K562 (cell line): ENCODE data around the gene DTD1. TPM values are rescaled to one million over a fixed set of nuclear protein-coding genes. Genes with fewer than 3 reads are reported as not detected.

Experiments used
- ATAC-seq: fragments of 200-7000 bp; cut with Tn5 transposase; 3 replicates; pipeline ENCODE4 v1.9.1; 2020; ENCODE audit warnings: moderate library complexity
- BruUV-seq: library from RNA; stranded (reverse); fragments of 400-500 nt; replicated peaks from 2 replicates; lab custom pipeline; 2021; lab: Mats Ljungman, UMichigan
- CTCF ChIA-PET: fragments of 300-600 bp; formaldehyde crosslinking; extraction: SDS; loops from one replicate; lab custom pipeline; 2021; ENCODE audit warnings: low intra/inter-chr PET ratio; lab: Yijun Ruan, JAX
- POLR2A ChIA-PET: fragments of 300-600, 350-650 bp; sonication (Branson Sonifier 250); formaldehyde crosslinking; extraction: SDS; loops from one replicate; lab custom pipeline; 2021; ENCODE audit warnings: antibody characterized with exemption, inconsistent platforms; lab: Yijun Ruan, JAX
- DNase-seq, 4 experiments: peaks; one replicate each; pipeline versions ENCODE4 v3.0.0 to v3.0.0-alpha.2; 2011 to 2018; ENCODE audit warnings: low spot score in 3 of 4, mixed read lengths in 3 of 4; ENCODE audit errors: extremely low read depth in 1 of 4
- FAIRE-seq: peaks from 2 replicates; lab custom pipeline; 2011; peaks lifted over from hg19 to GRCh38; lab: Jason Lieb, UNC
- H2AFZ ChIP-seq: 2 replicates; pipeline ENCODE4 v1.6.0; 2011; ENCODE audit warnings: low read depth, low read length, control low read depth, inconsistent platforms
- H3K27ac ChIP-seq: fragments of 200-600 bp; 3 replicates; pipeline ENCODE4 v1.8.0; 2011; ENCODE audit warnings: low read depth, mild to moderate bottlenecking, control low read depth, inconsistent platforms, low read length, moderate library complexity, mixed read lengths; ENCODE audit errors: extremely low read depth
- H3K27me3 ChIP-seq, 2 experiments: fragments of 300-600 bp in 1 of 2; 2 replicates in 1 of 2; 3 replicates in 1 of 2; pipeline versions ENCODE4 v1.6.0 to v1.8.0; 2011; ENCODE audit warnings: inconsistent platforms in 2 of 2, low read length in 2 of 2, mild to moderate bottlenecking in 1 of 2, mixed read lengths in 1 of 2, moderate library complexity in 1 of 2; ENCODE audit not compliant: control insufficient read depth in 2 of 2, insufficient read depth in 2 of 2
- H3K36me3 ChIP-seq: fragments of 300-600 bp; 3 replicates; pipeline ENCODE4 v1.8.0; 2011; ENCODE audit warnings: mild to moderate bottlenecking, low read length, inconsistent platforms; ENCODE audit not compliant: control insufficient read depth, insufficient read depth
- H3K4me1 ChIP-seq, 2 experiments: fragments of 200-600 bp in 1 of 2; replicated peaks in 1 of 2; 2 replicates in 1 of 2; 3 replicates in 1 of 2; pipeline versions ENCODE4 v1.5.1 to v1.8.0; 2011; ENCODE audit warnings: inconsistent platforms in 2 of 2, low read length in 2 of 2, mild to moderate bottlenecking in 1 of 2, mixed read lengths in 1 of 2, moderate library complexity in 1 of 2; ENCODE audit not compliant: control insufficient read depth in 2 of 2, insufficient read depth in 2 of 2
- H3K4me2 ChIP-seq: 2 replicates; pipeline ENCODE4 v1.6.1; 2011; ENCODE audit warnings: low read length, control low read depth, inconsistent platforms, mixed read lengths; ENCODE audit not compliant: insufficient read depth
- H3K4me3 ChIP-seq: fragments of 200-600 bp; sonication (generic), shearing (Covaris generic); 2 replicates; pipeline ENCODE4 v1.5.1; 2016; ENCODE audit warnings: control low read depth, inconsistent platforms
- H3K79me2 ChIP-seq: fragments of 200-600 bp; 3 replicates; pipeline ENCODE4 v1.8.0; 2011; ENCODE audit warnings: low read length, inconsistent platforms; ENCODE audit not compliant: control insufficient read depth, insufficient read depth
- H3K9ac ChIP-seq, 2 experiments: 2 replicates each; pipeline versions ENCODE4 v1.6.0 to v1.6.1; 2011; ENCODE audit warnings: low read depth in 2 of 2, low read length in 2 of 2, control low read depth in 1 of 2, inconsistent platforms in 1 of 2, mild to moderate bottlenecking in 1 of 2, mixed read lengths in 1 of 2; ENCODE audit not compliant: insufficient read depth in 1 of 2
- H3K9me1 ChIP-seq: one replicate; pipeline ENCODE4 v1.6.0; 2011; ENCODE audit warnings: inconsistent platforms, mild to moderate bottlenecking, low read length, moderate library complexity; ENCODE audit not compliant: control insufficient read depth, insufficient read depth
- H3K9me3 ChIP-seq: replicated peaks from 2 replicates; pipeline ENCODE4 v1.5.1; 2011; ENCODE audit warnings: low read depth, low read length, inconsistent platforms; ENCODE audit not compliant: control insufficient read depth, insufficient read depth
- H4K20me1 ChIP-seq: replicated peaks from 2 replicates; pipeline ENCODE4 v1.6.1; 2011; ENCODE audit warnings: low read length, inconsistent platforms, mixed read lengths; ENCODE audit not compliant: control insufficient read depth, insufficient read depth
- BRD4 ChIP-seq: fragments of 200-600 bp; sonication (generic); IDR thresholded peaks from 2 replicates; pipeline ENCODE4 v1.6.1; 2017; ENCODE audit warnings: inconsistent platforms
- CBFA2T2 ChIP-seq: fragments of 450-650 bp; conservative IDR thresholded peaks from 2 replicates; pipeline ENCODE4 v1.6.1; 2017; ENCODE audit warnings: mild to moderate bottlenecking
- GTF2A2 ChIP-seq: IDR thresholded peaks from 2 replicates; pipeline ENCODE4 v1.6.1; 2016; ENCODE audit warnings: mild to moderate bottlenecking, missing genetic modification characterization, missing compliant biosample characterization
- GTF2E2 ChIP-seq: fragments of 200-800 bp; sonication (Bioruptor generic); IDR thresholded peaks from 2 replicates; pipeline ENCODE4 v1.6.1; 2016; ENCODE audit warnings: missing genetic modification characterization, missing compliant biosample characterization
- NFE2L1 ChIP-seq: fragments of 450-650 bp; IDR thresholded peaks from 2 replicates; pipeline ENCODE4 v1.6.1; 2016; ENCODE audit warnings: missing genetic modification characterization, low read depth, mild to moderate bottlenecking, missing compliant biosample characterization, moderate library complexity, borderline replicate concordance
- PATZ1 ChIP-seq: fragments of 250-450 bp; sonication (Bioruptor Pico); IDR thresholded peaks from 2 replicates; pipeline ENCODE4 v1.5.0; 2020; ENCODE audit warnings: mild to moderate bottlenecking, borderline replicate concordance
- POLR2G ChIP-seq: fragments of 200-400 bp; formaldehyde crosslinking; IDR thresholded peaks from 2 replicates; pipeline ENCODE4 v1.6.1; 2017; ENCODE audit warnings: low read depth, mild to moderate bottlenecking, antibody characterized with exemption, low read length, moderate library complexity
- RREB1 ChIP-seq: fragments of 250-450 bp; sonication (Bioruptor Pico); IDR thresholded peaks from 2 replicates; pipeline ENCODE4 v1.4.0; 2020
- ZKSCAN1 ChIP-seq: fragments of 150-350 bp; IDR thresholded peaks from 2 replicates; pipeline ENCODE4 v1.6.1; 2016; ENCODE audit warnings: low read depth, low read length
- WGBS: fragments of 100-300 bp; shearing (Covaris generic); methylation state at CpG from one replicate; pipeline ENCODE4 v1.1.6; 2016; ENCODE audit warnings: low coverage, mixed read lengths; ENCODE audit not compliant: insufficient coverage; ENCODE audit errors: missing lambda C conversion rate; 5-methylcytosine and 5-hydroxymethylcytosine counted together
- in situ Hi-C: fragments of 300-500 bp; cut with MboI; formaldehyde crosslinking; loops from 4 replicates; pipeline ENCODE4 v1.15.0; 2018; ENCODE audit warnings: inconsistent platforms, mixed read lengths
- intact Hi-C: fragments of 100-400 bp; cut with micrococcal nuclease; formaldehyde crosslinking; loops from 2 replicates; pipeline ENCODE4 v1.14.2; 2022
- polyA plus RNA-seq, 8 experiments: library from polyadenylated mRNA; depleted of rRNA in 4 of 8; stranded (reverse) in 5 of 8; unstranded in 3 of 8; fragments of >200 nt; fragmentation: Nextera tagmentation in 2 of 8; fragmentation: Illumina TruSeq in 1 of 8; extraction: Ambion mirVana in 2 of 8; extraction: Trizol in 1 of 8; gene quantifications; 2 replicates each; pipeline versions ENCODE4 v1.2.1 to v1.2.3, GENCODE V29; 2011 to 2014; ENCODE audit warnings: inconsistent platforms in 1 of 8, missing spikeins in 1 of 8
- total RNA-seq, 7 experiments: library from RNA; depleted of rRNA in 6 of 7; stranded (reverse); fragments of >200 nt in 6 of 7; fragmentation: Illumina TruSeq in 2 of 7; extraction: Trizol in 2 of 7; gene quantifications; 2 replicates each; pipeline versions ENCODE4 v1.2.1 to v1.2.3, GENCODE V29; 2011 to 2021; ENCODE audit warnings: low replicate concordance in 1 of 7
- TF ChIP-seq, protein P1 (sequence below): fragments of 250-450 bp; sonication (Bioruptor Pico); IDR thresholded peaks from 2 replicates; pipeline ENCODE4 v1.4.0; 2020; ENCODE audit warnings: mild to moderate bottlenecking, moderate library complexity
- TF ChIP-seq, protein P2 (sequence below), 2 experiments: fragments of 450-650 bp; IDR thresholded peaks; 2 replicates each; pipeline ENCODE4 v1.6.1; 2016

The DTD1 gene
- total and polyA plus RNA-seq, 9 of the 15 experiments (the other 6 are each of a cell fraction or from before 2014, with no cell fraction given), result 5.7 to 28.6 (median 26.8) TPM

GRCh38 chr20:18633411-18633810 is 45.6 kb downstream of the DTD1 start:
- Histone ChIP-seq H3K4me2 (no peak overlapping the region), H3K9me3 (no peaks in the 10 kb centered on the region), H3K9me1 (no peaks in the 10 kb centered on the region), H3K9ac (no peak overlapping the region), H3K27me3 (no peaks in the 10 kb centered on the region), H3K79me2 (no peaks in the 10 kb centered on the region), H3K4me1 (no peaks in the 10 kb centered on the region), H3K36me3 (no peaks in the 10 kb centered on the region), H3K4me3 (no peak overlapping the region), H4K20me1 (no peaks in the 10 kb centered on the region), H3K27ac (no peak overlapping the region), H2AFZ (no peak overlapping the region)
- WGBS, result 0% methylated on average over 2 of the region's 2 CpGs
- intact Hi-C loops (loop anchor here (10.0 kb wide), 1 partner anchor 161 kb away; no protein-coding TSS in a partner anchor), in situ Hi-C loops (no loop called here)
- ATAC-seq (no peak), DNase-seq (no peak), FAIRE-seq (no peak)
- ChIA-PET POLR2A (interaction anchor here (0.8 to 1.3 kb wide), 2 partner anchors 14 to 393 kb away, joined by 3 read pairs; no protein-coding TSS in a partner anchor), CTCF (no interaction called here)
- BruUV-seq, result no TSS peak
- TF ChIP-seq GTF2A2 (tag) (no peak), GTF2E2 (tag) (no peak), BRD4 (no peak), NFE2L1 (no peak), RREB1 (CRISPR knock-in tag) (no peak), POLR2G (no peak), ZKSCAN1 (no peak), CBFA2T2 (no peak), PATZ1 (CRISPR knock-in tag) (no peak)
- TF ChIP-seq, protein P1, sequence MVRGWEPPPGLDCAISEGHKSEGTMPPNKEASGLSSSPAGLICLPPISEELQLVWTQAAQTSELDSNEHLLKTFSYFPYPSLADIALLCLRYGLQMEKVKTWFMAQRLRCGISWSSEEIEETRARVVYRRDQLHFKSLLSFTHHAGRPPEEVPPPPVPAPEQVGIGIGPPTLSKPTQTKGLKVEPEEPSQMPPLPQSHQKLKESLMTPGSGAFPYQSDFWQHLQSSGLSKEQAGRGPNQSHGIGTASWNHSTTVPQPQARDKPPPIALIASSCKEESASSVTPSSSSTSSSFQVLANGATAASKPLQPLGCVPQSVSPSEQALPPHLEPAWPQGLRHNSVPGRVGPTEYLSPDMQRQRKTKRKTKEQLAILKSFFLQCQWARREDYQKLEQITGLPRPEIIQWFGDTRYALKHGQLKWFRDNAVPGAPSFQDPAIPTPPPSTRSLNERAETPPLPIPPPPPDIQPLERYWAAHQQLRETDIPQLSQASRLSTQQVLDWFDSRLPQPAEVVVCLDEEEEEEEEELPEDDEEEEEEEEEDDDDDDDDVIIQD (CRISPR knock-in tag), result no peak
- TF ChIP-seq, protein P2, sequence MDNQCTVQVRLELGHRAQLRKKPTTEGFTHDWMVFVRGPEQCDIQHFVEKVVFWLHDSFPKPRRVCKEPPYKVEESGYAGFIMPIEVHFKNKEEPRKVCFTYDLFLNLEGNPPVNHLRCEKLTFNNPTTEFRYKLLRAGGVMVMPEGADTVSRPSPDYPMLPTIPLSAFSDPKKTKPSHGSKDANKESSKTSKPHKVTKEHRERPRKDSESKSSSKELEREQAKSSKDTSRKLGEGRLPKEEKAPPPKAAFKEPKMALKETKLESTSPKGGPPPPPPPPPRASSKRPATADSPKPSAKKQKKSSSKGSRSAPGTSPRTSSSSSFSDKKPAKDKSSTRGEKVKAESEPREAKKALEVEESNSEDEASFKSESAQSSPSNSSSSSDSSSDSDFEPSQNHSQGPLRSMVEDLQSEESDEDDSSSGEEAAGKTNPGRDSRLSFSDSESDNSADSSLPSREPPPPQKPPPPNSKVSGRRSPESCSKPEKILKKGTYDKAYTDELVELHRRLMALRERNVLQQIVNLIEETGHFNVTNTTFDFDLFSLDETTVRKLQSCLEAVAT (IDR thresholded peaks at IDR 0.05), result no peak
